ENCODE data around the gene TEP1. TPM values are rescaled to one million over a fixed set of nuclear protein-coding genes. Genes with fewer than 3 reads are reported as not detected.
A peak's percentile ranks its signal among the peaks of the same experiment; 100 is the strongest.

Gene TEP1
- total RNA-seq, 2 experiments from 2014 or later: 13.4 to 26.8 TPM

GRCh38 chr14:20428802-20429201 is 15.5 kb upstream of the TEP1 start:
- DNase-seq (ENCODE audit: low spot score): no peak
- TF ChIP-seq EZH2phosphoT487 (IDR thresholded peaks at IDR 0.05; ENCODE audit: borderline replicate concordance, low read depth, low read length) (no peak), CTCF (conservative IDR thresholded peaks at IDR 0.05; ENCODE audit: low read length) (no peak)
- H3K79me2 ChIP-seq (ENCODE audit: insufficient read depth, low read depth, low read length): no peaks in the 10 kb centered on the region
- no peaks in the 10 kb centered on the region for H4K20me1 ChIP-seq (ENCODE audit: insufficient read depth, low read length)
- peak overlapping the region; percentile 89 for H3K4me2 ChIP-seq (ENCODE audit: low read length)
- H3K36me3 ChIP-seq (ENCODE audit: insufficient read depth, low read length): no peaks in the 10 kb centered on the region
- H3K4me3 ChIP-seq (ENCODE audit: low read depth, low read length, poor library complexity, severe bottlenecking): no peak overlapping the region
- BruUV-seq (replicated peaks): no TSS peak
- ChIA-PET CTCF (ENCODE audit: unreplicated experiment) (interaction anchor here (0.6 kb wide), 2 partner anchors 20 to 49 kb away, joined by 3 read pairs; no protein-coding TSS in a partner anchor), POLR2A (interaction anchor here (1.0 to 3.4 kb wide), 8 partner anchors 9 to 87 kb away, joined by 3 to 14 read pairs (median 4); partner anchors contain the start of genes APEX1, OSGEP, PIP4P1 and TEP1)
- no peaks in the 10 kb centered on the region for H3K9me3 ChIP-seq (ENCODE audit: low read length)
- peaks cover 52% of the 10 kb centered on the region for H3K4me1 ChIP-seq (ENCODE audit: insufficient read depth, low read length, poor library complexity, severe bottlenecking)
- H3K27ac ChIP-seq (ENCODE audit: low read depth, low read length, poor library complexity, severe bottlenecking): peak overlapping the region; percentile 94
- no peaks in the 10 kb centered on the region for H3K9me2 ChIP-seq (ENCODE audit: insufficient read depth, low read length)
- intact Hi-C loops (cut with micrococcal nuclease; ENCODE audit: unreplicated experiment): no loop called here
- no peak overlapping the region; the same call in 1 of the 2 replicates for H2AFZ ChIP-seq (ENCODE audit: low read length)

- Histone ChIP-seq H2AFZ (ENCODE audit: low read length) (peak overlapping the region; percentile 59; the same call in 1 of the 2 replicates), H3K79me2 (ENCODE audit: insufficient read depth, low read depth, low read length) (no peaks in the 10 kb centered on the region), H3K4me1 (ENCODE audit: insufficient read depth, low read length, poor library complexity, severe bottlenecking) (peaks cover 57% of the 10 kb centered on the region), H3K9me3 (ENCODE audit: low read length) (no peaks in the 10 kb centered on the region), H3K36me3 (ENCODE audit: insufficient read depth, low read length) (no peaks in the 10 kb centered on the region), H4K20me1 (ENCODE audit: insufficient read depth, low read length) (no peaks in the 10 kb centered on the region), H3K9me2 (ENCODE audit: insufficient read depth, low read length) (no peaks in the 10 kb centered on the region), H3K4me2 (ENCODE audit: low read length) (peak overlapping the region; percentile 89), H3K27ac (ENCODE audit: low read depth, low read length, poor library complexity, severe bottlenecking) (peak overlapping the region; percentile 94), H3K4me3 (ENCODE audit: low read depth, low read length, poor library complexity, severe bottlenecking) (peak overlapping the region; percentile 54)
- no peak for DNase-seq (ENCODE audit: low spot score)
- TSS peak; percentile 83 for BruUV-seq (replicated peaks)
- intact Hi-C loops (cut with micrococcal nuclease; ENCODE audit: unreplicated experiment): no loop called here
- ChIA-PET CTCF (ENCODE audit: unreplicated experiment) (interaction anchor here (0.9 kb wide), 1 partner anchor 27 kb away, joined by 3 read pairs; the partner anchor contains the start of gene APEX1), POLR2A (interaction anchor here (0.6 to 3.4 kb wide), 5 partner anchors 9 to 34 kb away, joined by 3 to 14 read pairs (median 4); partner anchors contain the start of genes APEX1, OSGEP and PIP4P1)
- TF ChIP-seq CTCF (conservative IDR thresholded peaks at IDR 0.05; ENCODE audit: low read length) (no peak), EZH2phosphoT487 (IDR thresholded peaks at IDR 0.05; ENCODE audit: borderline replicate concordance, low read depth, low read length) (no peak)
Observed at GRCh38 chr14:20428010-20428365, 14.7 kb upstream of the TEP1 start.

Measured in OCI-LY7 (cell line).